ENCODE measurements around the gene KDM4C.

Gene KDM4C

GRCh38 chr9:6779417-6780241 lies 21.9 kb downstream of the KDM4C start:
- peak; percentile 83 for DNase-seq (ENCODE audit: low read depth)
- TF ChIP-seq, protein P1, sequence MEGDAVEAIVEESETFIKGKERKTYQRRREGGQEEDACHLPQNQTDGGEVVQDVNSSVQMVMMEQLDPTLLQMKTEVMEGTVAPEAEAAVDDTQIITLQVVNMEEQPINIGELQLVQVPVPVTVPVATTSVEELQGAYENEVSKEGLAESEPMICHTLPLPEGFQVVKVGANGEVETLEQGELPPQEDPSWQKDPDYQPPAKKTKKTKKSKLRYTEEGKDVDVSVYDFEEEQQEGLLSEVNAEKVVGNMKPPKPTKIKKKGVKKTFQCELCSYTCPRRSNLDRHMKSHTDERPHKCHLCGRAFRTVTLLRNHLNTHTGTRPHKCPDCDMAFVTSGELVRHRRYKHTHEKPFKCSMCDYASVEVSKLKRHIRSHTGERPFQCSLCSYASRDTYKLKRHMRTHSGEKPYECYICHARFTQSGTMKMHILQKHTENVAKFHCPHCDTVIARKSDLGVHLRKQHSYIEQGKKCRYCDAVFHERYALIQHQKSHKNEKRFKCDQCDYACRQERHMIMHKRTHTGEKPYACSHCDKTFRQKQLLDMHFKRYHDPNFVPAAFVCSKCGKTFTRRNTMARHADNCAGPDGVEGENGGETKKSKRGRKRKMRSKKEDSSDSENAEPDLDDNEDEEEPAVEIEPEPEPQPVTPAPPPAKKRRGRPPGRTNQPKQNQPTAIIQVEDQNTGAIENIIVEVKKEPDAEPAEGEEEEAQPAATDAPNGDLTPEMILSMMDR (conservative IDR thresholded peaks at IDR 0.05; ENCODE audit: low read depth, low read length): no peak
- no peak overlapping the region for H3K4me3 ChIP-seq (ENCODE audit: low read length)

DNA sequence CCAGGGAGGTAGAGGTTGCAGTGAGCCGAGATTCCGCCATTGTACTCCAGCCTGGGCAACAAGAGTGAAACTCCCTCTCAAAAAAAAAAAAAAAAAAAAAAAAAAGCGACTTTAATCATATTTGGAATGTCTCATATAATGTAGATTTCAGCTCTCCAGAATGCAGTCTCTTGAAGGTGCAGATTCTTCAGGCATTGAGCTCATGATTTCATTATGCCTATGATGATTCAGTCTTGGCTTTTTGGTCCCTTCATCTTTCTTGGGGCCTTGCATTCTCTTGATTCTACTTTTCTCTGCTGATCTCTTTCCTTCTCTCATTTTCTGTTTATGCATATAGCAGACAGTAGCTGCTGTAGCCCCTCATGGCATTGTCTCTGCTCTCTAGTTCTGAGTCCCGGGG lies 22.9 kb downstream of the KDM4C start:
- TF ChIP-seq, protein P1 (conservative IDR thresholded peaks at IDR 0.05; ENCODE audit: low read depth, low read length): no peak
- H3K4me3 ChIP-seq (ENCODE audit: low read length): no peak overlapping the region
- peak; percentile 43 for DNase-seq (ENCODE audit: low read depth)

- DNase-seq (ENCODE audit: low read depth): no peak
- H3K4me3 ChIP-seq (ENCODE audit: low read length): no peak overlapping the region
- TF ChIP-seq, protein P1 (conservative IDR thresholded peaks at IDR 0.05; ENCODE audit: low read depth, low read length): no peak
Observed at GRCh38 chr9:6781476-6781875, 23.7 kb downstream of the KDM4C start.

- TF ChIP-seq, protein P1 (conservative IDR thresholded peaks at IDR 0.05; ENCODE audit: low read depth, low read length): no peak
- no peak for DNase-seq (ENCODE audit: low read depth)
- no peak overlapping the region for H3K4me3 ChIP-seq (ENCODE audit: low read length)
Observed at GRCh38 chr9:6782345-6782744, 24.6 kb downstream of the KDM4C start.

DNA sequence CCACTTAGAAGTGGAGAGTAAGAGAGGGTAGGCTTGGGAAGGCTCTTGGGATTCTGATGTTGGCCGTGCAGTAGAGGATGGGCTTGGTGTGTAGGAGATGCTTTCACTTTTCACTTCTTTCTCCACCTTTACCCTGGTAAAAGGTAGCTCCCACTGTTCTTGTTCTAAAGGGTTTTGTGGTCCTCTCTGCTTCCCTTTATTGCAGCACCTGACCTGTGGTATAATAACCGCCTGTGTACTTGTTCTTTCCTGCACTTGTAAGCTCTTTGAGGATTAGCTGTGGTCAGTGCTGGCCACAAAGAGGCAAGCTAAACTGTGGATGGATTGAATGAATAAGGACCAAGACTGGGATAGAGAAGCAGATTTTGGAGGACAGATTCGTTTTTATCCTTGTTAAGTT lies 25.2 kb downstream of the KDM4C start:
- TF ChIP-seq, protein P1 (conservative IDR thresholded peaks at IDR 0.05; ENCODE audit: low read depth, low read length): no peak
- no peak overlapping the region for H3K4me3 ChIP-seq (ENCODE audit: low read length)
- DNase-seq (ENCODE audit: low read depth): peak; percentile 71

- TF ChIP-seq, protein P1 (conservative IDR thresholded peaks at IDR 0.05; ENCODE audit: low read depth, low read length): no peak
- H3K4me3 ChIP-seq (ENCODE audit: low read length): no peak overlapping the region
- no peak for DNase-seq (ENCODE audit: low read depth)
Observed at GRCh38 chr9:6783753-6784152, 26.0 kb downstream of the KDM4C start.

DNA sequence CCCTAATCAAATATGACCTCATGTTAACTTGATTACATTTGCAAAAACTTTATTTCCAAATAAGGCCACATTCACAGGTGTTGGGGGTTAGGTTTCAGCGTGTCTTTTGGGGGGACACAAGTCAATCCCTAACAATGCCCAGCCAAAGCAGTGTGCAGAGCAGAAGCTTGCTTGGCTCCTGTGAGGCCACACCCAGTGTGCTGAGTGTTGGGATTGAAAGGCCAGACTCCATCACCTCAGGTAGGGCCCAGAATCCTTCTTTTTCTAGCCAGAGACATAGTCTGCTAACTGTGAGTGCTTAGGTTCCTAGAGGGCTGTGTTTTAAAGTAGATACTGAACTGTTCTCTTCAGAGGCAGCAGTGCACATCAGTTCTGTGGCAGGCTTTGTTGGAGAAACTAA lies 27.9 kb downstream of the KDM4C start:
- no peak overlapping the region for H3K4me3 ChIP-seq (ENCODE audit: low read length)
- TF ChIP-seq, protein P1 (conservative IDR thresholded peaks at IDR 0.05; ENCODE audit: low read depth, low read length): no peak
- DNase-seq (ENCODE audit: low read depth): no peak
